ENCODE measurements around the gene CD36.

- no peak for TF ChIP-seq CTCF (IDR thresholded peaks at IDR 0.05)
- TF ChIP-seq POLR2A (IDR thresholded peaks at IDR 0.05), result no peak
These were observed 3.1 kb downstream of the CD36 start for GRCh38 chr7:80641548-80641947.

All from esophagus squamous epithelium (tissue), 4 donors.